ENCODE data around the gene LAMA3.

The LAMA3 gene

DNA sequence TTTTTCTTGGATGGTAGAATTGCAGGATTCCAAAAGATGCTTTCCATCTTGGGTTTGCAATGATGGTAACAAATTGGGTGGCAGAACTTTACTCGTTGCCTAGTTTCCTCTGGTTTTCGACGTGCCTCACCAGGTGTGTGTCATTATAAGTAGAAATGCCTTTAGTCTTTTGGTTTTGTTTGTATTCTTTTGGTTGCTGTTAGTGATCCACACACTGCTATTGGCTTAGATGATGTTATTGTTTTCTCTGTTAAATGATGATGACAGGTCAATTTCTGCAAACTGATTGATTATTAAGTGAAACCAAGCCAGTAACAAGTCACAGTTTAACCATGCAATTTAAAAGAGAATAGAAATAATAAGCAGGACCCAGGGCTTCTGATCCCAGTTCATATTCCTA, 6.1 kb upstream of the LAMA3 start:
- peaks cover 11% of the 10 kb centered on the region for H3K27me3 ChIP-seq (ENCODE audit: insufficient read depth, insufficient read length)
- H3K4me3 ChIP-seq (ENCODE audit: insufficient read length, low read depth): no peak overlapping the region
- H3K9me3 ChIP-seq (ENCODE audit: insufficient read depth, low read length): no peaks in the 10 kb centered on the region
- TF ChIP-seq SUZ12 (IDR thresholded peaks at IDR 0.05; ENCODE audit: extremely low read depth, insufficient read depth, insufficient read length): no peak
- TF ChIP-seq YY1 (IDR thresholded peaks at IDR 0.05; ENCODE audit: insufficient read depth, insufficient read length): no peak
- no peak for TF ChIP-seq ZNF274 (IDR thresholded peaks at IDR 0.05; ENCODE audit: low read depth, low read length)
- H3K4me1 ChIP-seq (ENCODE audit: insufficient read depth, insufficient read length): no peaks in the 10 kb centered on the region
- DNase-seq (ENCODE audit: low read depth, low spot score): no peak
- no peak overlapping the region for H3K9ac ChIP-seq (ENCODE audit: insufficient read length, low read depth)
- H3K36me3 ChIP-seq (ENCODE audit: insufficient read depth, insufficient read length, low read length): no peaks in the 10 kb centered on the region

DNA sequence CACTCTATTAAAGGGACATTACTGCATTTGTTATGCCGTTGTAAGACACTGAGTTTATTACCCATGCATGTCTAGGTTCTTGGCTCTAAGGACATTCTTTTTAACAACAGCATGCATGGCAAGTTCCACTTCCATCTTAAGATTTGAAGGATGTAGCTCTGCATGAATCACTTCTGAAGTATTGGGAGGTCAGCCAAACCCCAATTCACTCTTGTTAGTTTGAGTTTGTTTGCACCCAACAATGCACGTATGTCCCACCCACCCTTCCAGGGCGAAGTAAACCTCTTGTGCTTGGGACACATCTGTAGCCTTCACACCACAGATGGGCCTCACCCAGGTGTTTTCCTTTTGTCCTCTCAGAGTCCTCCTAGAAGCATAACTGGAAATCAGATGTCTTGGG, 5.6 kb upstream of the LAMA3 start:
- H3K9ac ChIP-seq (ENCODE audit: insufficient read length, low read depth): no peak overlapping the region
- H3K4me3 ChIP-seq (ENCODE audit: insufficient read length, low read depth): no peak overlapping the region
- no peaks in the 10 kb centered on the region for H3K4me1 ChIP-seq (ENCODE audit: insufficient read depth, insufficient read length)
- TF ChIP-seq YY1 (IDR thresholded peaks at IDR 0.05; ENCODE audit: insufficient read depth, insufficient read length): no peak
- TF ChIP-seq SUZ12 (IDR thresholded peaks at IDR 0.05; ENCODE audit: extremely low read depth, insufficient read depth, insufficient read length): no peak
- no peak for TF ChIP-seq ZNF274 (IDR thresholded peaks at IDR 0.05; ENCODE audit: low read depth, low read length)
- no peaks in the 10 kb centered on the region for H3K36me3 ChIP-seq (ENCODE audit: insufficient read depth, insufficient read length, low read length)
- no peaks in the 10 kb centered on the region for H3K9me3 ChIP-seq (ENCODE audit: insufficient read depth, low read length)
- peaks cover 16% of the 10 kb centered on the region for H3K27me3 ChIP-seq (ENCODE audit: insufficient read depth, insufficient read length)
- no peak for DNase-seq (ENCODE audit: low read depth, low spot score)

DNA sequence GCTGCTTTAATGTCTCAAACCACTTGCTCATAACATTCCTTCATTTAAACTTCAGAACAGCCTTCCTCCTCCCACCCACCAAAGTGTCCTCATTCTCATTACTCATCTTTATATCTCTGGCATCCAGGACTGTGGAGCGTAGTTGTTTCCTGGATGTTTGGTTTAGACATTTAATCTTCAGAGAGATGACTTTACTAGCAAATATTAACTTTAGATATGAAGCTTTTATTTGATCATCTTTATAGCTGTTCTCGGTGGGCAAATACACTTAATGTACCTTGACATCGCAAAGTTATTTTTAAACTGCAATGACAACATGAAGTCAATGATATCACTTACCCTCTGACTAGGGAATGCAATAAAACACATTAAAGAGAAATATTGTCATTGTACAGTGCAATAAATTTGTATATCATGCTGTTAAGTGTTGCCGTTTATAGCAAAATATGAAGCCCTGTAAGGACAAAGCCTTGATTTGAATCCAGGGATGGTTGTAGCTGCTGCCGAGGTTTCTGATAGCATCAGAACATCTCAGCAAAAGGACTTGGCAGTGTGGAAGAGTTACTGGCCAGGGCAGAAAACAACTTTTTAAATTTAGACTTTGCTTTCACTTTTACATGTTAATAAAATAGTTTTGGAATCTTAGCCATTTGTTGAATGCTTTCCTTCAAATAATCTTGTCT, 4.6 kb upstream of the LAMA3 start:
- no peaks in the 10 kb centered on the region for H3K36me3 ChIP-seq (ENCODE audit: insufficient read depth, insufficient read length, low read length)
- TF ChIP-seq SUZ12 (IDR thresholded peaks at IDR 0.05; ENCODE audit: extremely low read depth, insufficient read depth, insufficient read length): no peak
- peaks cover 26% of the 10 kb centered on the region for H3K27me3 ChIP-seq (ENCODE audit: insufficient read depth, insufficient read length)
- no peak overlapping the region for H3K9ac ChIP-seq (ENCODE audit: insufficient read length, low read depth)
- H3K4me1 ChIP-seq (ENCODE audit: insufficient read depth, insufficient read length): no peaks in the 10 kb centered on the region
- no peak overlapping the region for H3K4me3 ChIP-seq (ENCODE audit: insufficient read length, low read depth)
- DNase-seq (ENCODE audit: low read depth, low spot score): no peak
- no peaks in the 10 kb centered on the region for H3K9me3 ChIP-seq (ENCODE audit: insufficient read depth, low read length)

DNA sequence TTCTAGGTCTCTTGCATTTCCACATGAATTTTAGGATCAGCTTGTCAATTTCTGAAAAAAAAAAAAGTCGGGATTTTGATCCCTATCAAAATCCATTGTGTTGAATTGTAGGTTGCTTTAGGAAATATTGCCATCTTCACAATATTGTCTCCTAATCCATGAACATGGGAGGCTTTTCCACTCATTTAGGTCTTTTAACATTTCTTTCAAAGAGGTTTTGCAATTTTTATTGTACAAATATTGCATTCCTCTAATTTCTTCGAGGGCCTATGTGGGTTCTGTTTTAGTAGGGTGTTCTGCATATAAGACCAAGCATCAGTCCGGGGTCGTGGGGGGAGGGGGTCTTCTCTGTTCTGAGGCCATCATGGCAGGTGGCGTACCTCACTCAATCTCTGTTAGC, 725 bp upstream of the LAMA3 start:
- TF ChIP-seq ZNF274 (IDR thresholded peaks at IDR 0.05; ENCODE audit: low read depth, low read length) (no peak), YY1 (IDR thresholded peaks at IDR 0.05; ENCODE audit: insufficient read depth, insufficient read length) (no peak), SUZ12 (IDR thresholded peaks at IDR 0.05; ENCODE audit: extremely low read depth, insufficient read depth, insufficient read length) (no peak)
- Histone ChIP-seq H3K4me3 (ENCODE audit: insufficient read length, low read depth) (no peak overlapping the region), H3K9me3 (ENCODE audit: insufficient read depth, low read length) (no peaks in the 10 kb centered on the region), H3K27me3 (ENCODE audit: insufficient read depth, insufficient read length) (peaks cover 41% of the 10 kb centered on the region), H3K4me1 (ENCODE audit: insufficient read depth, insufficient read length) (no peaks in the 10 kb centered on the region), H3K9ac (ENCODE audit: insufficient read length, low read depth) (no peak overlapping the region), H3K36me3 (ENCODE audit: insufficient read depth, insufficient read length, low read length) (no peaks in the 10 kb centered on the region)
- DNase-seq (ENCODE audit: low read depth, low spot score): no peak

DNA sequence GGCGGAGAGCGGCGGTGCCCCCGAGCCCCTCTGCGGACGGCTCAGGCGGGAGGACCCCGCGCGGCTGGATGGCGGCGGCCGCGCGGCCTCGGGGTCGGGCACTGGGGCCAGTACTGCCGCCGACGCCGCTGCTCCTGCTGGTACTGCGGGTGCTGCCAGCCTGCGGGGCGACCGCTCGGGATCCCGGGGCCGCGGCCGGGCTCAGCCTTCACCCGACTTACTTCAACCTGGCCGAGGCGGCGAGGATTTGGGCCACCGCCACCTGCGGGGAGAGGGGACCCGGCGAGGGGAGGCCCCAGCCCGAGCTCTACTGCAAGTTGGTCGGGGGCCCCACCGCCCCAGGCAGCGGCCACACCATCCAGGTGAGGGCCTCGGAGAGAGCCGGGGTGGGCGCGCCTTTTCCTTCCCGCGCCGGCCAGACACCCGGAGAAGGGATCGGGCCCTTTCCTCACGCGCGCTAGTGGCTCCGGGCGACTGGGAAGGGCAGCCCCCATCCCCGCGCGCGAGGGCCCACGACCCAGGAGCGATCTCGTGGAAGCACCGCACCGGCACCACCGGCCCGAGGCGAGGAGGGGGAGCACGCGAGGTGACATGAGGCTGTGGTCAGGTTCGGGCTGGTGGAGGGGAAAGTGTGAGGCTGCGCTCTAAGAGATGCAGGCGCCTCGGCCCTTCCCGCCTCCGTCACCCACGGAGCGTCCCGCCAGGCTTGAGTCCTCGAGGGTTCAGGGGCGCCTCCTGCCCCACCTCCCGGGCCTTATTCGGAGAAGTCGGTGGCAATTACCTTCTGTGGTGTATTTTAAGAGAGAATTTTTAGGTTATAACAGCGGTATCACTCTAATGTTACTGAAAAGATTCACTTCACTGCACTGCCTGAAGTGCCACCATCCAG, 607 bp downstream of the LAMA3 start:
- DNase-seq (ENCODE audit: low read depth, low spot score): no peak
- H3K9ac ChIP-seq (ENCODE audit: insufficient read length, low read depth): peak overlapping the region; percentile 64

DNA sequence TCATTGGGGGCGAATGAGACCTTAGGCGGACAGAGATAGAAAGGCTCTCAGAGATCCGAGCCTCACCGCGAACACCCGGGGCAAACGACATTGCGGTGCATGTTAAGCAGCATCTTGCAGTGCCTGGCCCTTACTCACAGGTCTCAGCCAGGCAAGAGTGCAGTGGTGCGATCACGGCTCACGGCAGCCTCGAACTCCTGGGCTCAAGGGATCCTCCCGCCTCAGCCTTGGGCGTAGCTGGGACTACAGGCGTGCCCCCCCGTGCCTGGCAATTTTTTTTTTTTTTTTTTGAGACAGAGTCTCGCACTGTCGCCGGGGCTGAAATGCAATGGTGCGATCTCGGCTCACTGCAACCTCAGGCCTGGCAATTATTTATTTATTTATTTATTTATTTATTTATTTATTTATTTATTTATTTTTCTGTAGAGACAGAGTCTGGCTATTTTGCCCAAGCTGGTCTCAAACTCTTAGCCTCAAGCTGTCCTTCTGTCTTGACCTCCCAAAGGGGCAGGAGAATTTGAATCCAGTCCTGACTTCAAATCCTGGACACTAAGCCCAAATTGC, 1.3 kb downstream of the LAMA3 start:
- Histone ChIP-seq H3K9ac (ENCODE audit: insufficient read length, low read depth) (no peak overlapping the region), H3K36me3 (ENCODE audit: insufficient read depth, insufficient read length, low read length) (no peaks in the 10 kb centered on the region), H3K9me3 (ENCODE audit: insufficient read depth, low read length) (no peaks in the 10 kb centered on the region), H3K27me3 (ENCODE audit: insufficient read depth, insufficient read length) (peaks cover 41% of the 10 kb centered on the region), H3K4me3 (ENCODE audit: insufficient read length, low read depth) (peak overlapping the region; percentile 42), H3K4me1 (ENCODE audit: insufficient read depth, insufficient read length) (no peaks in the 10 kb centered on the region)
- no peak for TF ChIP-seq ZNF274 (IDR thresholded peaks at IDR 0.05; ENCODE audit: low read depth, low read length)
- DNase-seq (ENCODE audit: low read depth, low spot score): no peak

More for the DNA sequence above, 607 bp downstream of the LAMA3 start:
- TF ChIP-seq SUZ12 (IDR thresholded peaks at IDR 0.05; ENCODE audit: extremely low read depth, insufficient read depth, insufficient read length): peak; percentile 13
- no peak for TF ChIP-seq YY1 (IDR thresholded peaks at IDR 0.05; ENCODE audit: insufficient read depth, insufficient read length)
- Histone ChIP-seq H3K4me1 (ENCODE audit: insufficient read depth, insufficient read length) (no peaks in the 10 kb centered on the region), H3K9me3 (ENCODE audit: insufficient read depth, low read length) (no peaks in the 10 kb centered on the region), H3K36me3 (ENCODE audit: insufficient read depth, insufficient read length, low read length) (no peaks in the 10 kb centered on the region), H3K27me3 (ENCODE audit: insufficient read depth, insufficient read length) (peaks cover 41% of the 10 kb centered on the region), H3K4me3 (ENCODE audit: insufficient read length, low read depth) (peak overlapping the region; percentile 42)

DNA sequence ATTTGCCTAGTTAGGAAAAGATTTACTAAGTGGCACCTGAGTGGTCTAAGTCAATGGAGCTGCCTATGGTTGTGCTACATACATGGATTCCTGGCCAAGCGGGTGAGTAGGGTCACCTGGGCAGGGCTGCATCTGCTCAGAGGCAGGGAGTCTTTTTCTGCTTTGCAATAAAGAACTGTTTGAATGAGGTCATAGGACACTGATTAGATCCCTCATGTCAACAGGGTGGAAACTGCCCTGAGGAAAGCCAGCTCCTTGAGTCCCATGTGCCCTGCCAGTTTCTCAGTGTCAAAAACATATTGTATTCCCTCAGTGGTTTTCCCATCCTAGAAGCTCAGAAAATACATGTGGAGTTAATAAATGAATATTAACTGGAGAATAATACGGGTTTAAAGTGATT, 4.6 kb downstream of the LAMA3 start:
- H3K9ac ChIP-seq (ENCODE audit: insufficient read length, low read depth): no peak overlapping the region
- no peak for DNase-seq (ENCODE audit: low read depth, low spot score)

More for the DNA sequence above, 4.6 kb downstream of the LAMA3 start:
- Histone ChIP-seq H3K4me3 (ENCODE audit: insufficient read length, low read depth) (no peak overlapping the region), H3K9me3 (ENCODE audit: insufficient read depth, low read length) (no peaks in the 10 kb centered on the region), H3K27me3 (ENCODE audit: insufficient read depth, insufficient read length) (peaks cover 23% of the 10 kb centered on the region), H3K36me3 (ENCODE audit: insufficient read depth, insufficient read length, low read length) (no peaks in the 10 kb centered on the region), H3K4me1 (ENCODE audit: insufficient read depth, insufficient read length) (no peaks in the 10 kb centered on the region)
- TF ChIP-seq SUZ12 (IDR thresholded peaks at IDR 0.05; ENCODE audit: extremely low read depth, insufficient read depth, insufficient read length) (no peak), ZNF274 (IDR thresholded peaks at IDR 0.05; ENCODE audit: low read depth, low read length) (no peak), YY1 (IDR thresholded peaks at IDR 0.05; ENCODE audit: insufficient read depth, insufficient read length) (no peak)
